NCI-H2196 (cell line): ENCODE results near the gene ALG10B.

Experiments
- DNase-seq: peaks from one replicate; lab custom pipeline; 2025; ENCODE audit not compliant: unreplicated experiment; lab: John Stamatoyannopoulos, UW

The ALG10B gene

DNA sequence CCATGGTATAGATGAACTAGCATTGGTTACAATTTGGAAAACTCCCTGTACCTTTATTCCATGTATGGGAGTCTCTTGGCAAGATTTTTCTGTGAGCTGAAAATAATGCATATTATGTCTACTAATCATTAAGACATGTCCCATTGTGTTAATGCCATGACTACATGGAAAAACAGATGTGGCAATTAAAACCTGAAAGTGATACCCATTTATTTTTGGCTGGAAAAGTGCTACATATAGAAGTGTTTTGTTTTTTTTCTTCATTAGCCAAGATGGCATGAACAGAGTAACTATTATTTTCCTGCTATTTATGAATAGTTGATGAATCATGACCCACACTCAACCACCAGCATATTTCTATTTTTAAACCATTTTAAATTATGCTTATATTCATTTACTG is 58.2 kb downstream of the ALG10B start:
- DNase-seq, result no peak
